GM13977 (cell line): ENCODE results near the gene TFF1.
A peak's percentile ranks its signal among the peaks of the same experiment; 100 is the strongest.

Experiments
- DNase-seq: peaks from one replicate; pipeline ENCODE4 v3.0.0; 2012; ENCODE audit warnings: low spot score
- CTCF ChIP-seq: IDR thresholded peaks from 2 replicates; pipeline ENCODE4 v1.5.1; 2012; ENCODE audit warnings: mild to moderate bottlenecking, control low read depth; ENCODE audit not compliant: insufficient read depth; ENCODE audit errors: extremely low read depth, missing control alignments
- in situ Hi-C: fragments of 300-500 bp; cut with MboI; formaldehyde crosslinking; loops from one replicate; pipeline ENCODE4 v1.12.0; 2022; ENCODE audit warnings: low sequenced_read_pairs, low pct_unique_long_range_greater_than_20kb, mixed read lengths, inconsistent platforms; ENCODE audit not compliant: unreplicated experiment

TFF1 gene

GRCh38 chr21:42343101-42343500 lies 23.2 kb downstream of the TFF1 start:
- TF ChIP-seq CTCF = no peak
- in situ Hi-C loops = loop anchor here (25.0 kb wide), 1 partner anchor 469 kb away; no protein-coding TSS in a partner anchor
- DNase-seq = no peak

- DNase-seq = no peak
- TF ChIP-seq CTCF = no peak
- in situ Hi-C loops = loop anchor here (25.0 kb wide), 1 partner anchor 470 kb away; no protein-coding TSS in a partner anchor
These were observed 24.4 kb downstream of the TFF1 start for GRCh38 chr21:42341776-42342542.

GRCh38 chr21:42340187-42341050 lies 25.9 kb downstream of the TFF1 start:
- no peak for DNase-seq
- TF ChIP-seq CTCF = no peak
- in situ Hi-C loops = loop anchor here (25.0 kb wide), 1 partner anchor 472 kb away; no protein-coding TSS in a partner anchor

GRCh38 chr21:42338729-42339715 lies 27.3 kb downstream of the TFF1 start:
- in situ Hi-C loops = loop anchor here (25.0 kb wide), 1 partner anchor 473 kb away; no protein-coding TSS in a partner anchor
- DNase-seq = no peak

GRCh38 chr21:42337830-42338728 lies 28.3 kb downstream of the TFF1 start:
- peak; percentile 68 for DNase-seq
- in situ Hi-C loops = loop anchor here (25.0 kb wide), 1 partner anchor 474 kb away; no protein-coding TSS in a partner anchor
- peak; percentile 83 for TF ChIP-seq CTCF

More at GRCh38 chr21:42338729-42339715, 27.3 kb downstream of the TFF1 start:
- no peak for TF ChIP-seq CTCF
